LHCN-M2 (cell line): ENCODE results near the gene APBB2. TPM values are rescaled to one million over a fixed set of nuclear protein-coding genes. Genes with fewer than 3 reads are reported as not detected.
"Not testable (repeated sequence)": the region's sequence is repeated elsewhere in the genome, so short reads cannot be mapped to it uniquely, and the experiment has no call there.

Source experiments
- DNase-seq: peaks from one replicate; pipeline ENCODE4 v3.0.0-alpha.2; 2012; ENCODE audit warnings: low read depth
- total RNA-seq: library from RNA; depleted of rRNA; stranded (reverse); fragments of >200 nt; gene quantifications from 2 replicates; pipeline ENCODE4 v1.2.3, GENCODE V29; 2014

APBB2 gene
- total RNA-seq, 1 experiment from 2014 or later = 109 TPM

DNA sequence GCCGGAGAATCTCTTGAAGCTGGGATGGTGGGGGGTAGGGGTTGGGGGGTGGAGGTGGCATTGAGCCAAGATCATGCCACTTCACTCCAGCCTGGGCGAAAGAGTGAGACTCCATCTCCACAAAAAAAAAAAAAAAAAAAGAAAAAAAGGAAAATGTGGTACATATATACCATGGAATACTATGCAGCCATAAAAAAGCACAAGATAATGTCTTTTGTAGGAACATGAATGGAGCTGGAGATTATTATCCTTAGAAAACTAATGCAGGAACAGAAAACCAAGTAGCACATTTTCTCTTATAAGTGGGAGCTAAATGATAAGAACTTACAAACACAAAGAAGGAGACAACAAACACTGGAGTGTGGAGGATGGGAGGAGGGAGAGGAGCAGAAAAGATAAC is 188.5 kb downstream of the APBB2 start:
- no peak for DNase-seq

DNA sequence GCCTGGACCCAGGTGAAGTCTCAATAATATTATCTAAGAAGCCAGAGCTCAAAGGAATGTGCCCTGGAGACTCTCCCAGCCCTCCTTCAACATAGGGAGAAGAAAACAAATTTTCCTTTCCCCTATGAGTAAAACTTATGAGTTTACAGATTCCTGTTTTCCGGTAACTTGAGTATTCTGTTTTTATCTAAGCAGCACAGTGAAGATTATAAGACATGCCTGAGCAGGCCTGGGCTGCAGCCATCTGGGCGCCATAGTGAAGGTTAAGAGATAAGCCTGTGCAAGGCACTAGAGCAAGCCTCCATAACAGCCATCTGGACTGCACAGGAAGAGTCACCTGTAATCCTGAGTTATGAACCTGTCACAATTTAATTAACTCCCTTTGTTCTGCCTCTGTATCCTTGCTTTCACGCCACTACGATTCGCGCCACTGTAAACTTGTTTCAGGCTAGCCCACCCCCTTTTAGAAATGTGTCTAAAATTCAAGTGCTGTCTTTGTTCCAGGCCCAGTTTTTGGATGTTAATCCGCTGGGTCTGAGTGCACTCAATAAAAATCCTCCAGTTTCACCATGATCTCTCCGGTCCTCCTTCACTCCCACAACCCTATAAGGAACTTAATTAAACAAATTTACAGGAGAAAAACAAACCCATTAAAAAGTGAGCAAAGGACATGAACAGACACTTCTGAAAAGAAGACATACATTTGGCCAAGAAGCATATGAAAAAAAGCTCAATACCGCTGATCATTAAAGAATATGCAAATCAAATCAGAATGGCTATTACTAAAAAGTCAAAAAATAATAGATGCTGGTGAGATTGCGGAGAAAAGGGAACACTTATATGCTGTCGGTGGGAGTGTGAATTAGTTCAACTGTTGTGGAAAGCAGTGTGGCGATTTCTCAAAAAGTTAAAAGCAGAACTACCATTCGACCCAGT is 189.5 kb downstream of the APBB2 start:
- no peak for DNase-seq

- DNase-seq = no peak
Measured at GRCh38 chr4:41022116-41022515, 192.2 kb downstream of the APBB2 start.

DNA sequence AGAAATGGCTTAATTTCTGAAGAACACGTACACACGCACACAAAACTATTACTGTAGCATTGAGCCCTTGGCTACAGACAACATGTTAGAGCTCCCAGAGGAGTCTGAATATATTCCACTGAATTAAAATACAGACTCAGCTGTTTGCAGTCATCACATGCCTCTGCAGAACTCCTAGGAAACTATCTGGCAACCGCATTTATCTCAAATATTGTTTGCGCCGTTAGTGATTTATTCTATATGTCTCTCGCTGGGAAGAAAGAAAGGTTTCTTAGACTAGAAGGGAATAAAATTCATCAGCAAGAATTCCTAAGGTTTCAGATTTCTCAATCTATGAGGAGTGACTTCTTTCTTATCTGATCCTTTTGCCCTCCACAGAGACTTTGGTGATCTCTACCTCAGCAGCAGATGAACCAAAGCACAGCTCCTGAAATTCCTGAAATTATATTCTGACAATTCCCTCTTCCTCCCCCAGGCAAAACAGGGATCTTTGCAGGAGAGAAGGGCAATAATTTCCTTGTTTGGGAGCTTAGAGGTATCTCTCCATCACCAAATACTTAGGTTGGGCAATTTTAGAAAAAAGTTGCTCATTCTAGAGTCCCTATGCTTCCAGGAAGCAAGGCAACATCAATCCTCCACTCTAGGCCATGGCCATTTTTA is 199.2 kb downstream of the APBB2 start:
- peak; percentile 67 for DNase-seq

GRCh38 chr4:41014158-41014557 is 200.2 kb downstream of the APBB2 start:
- DNase-seq = no peak

- DNase-seq = no peak
Measured at GRCh38 chr4:41013746-41014145, 200.6 kb downstream of the APBB2 start.

DNA sequence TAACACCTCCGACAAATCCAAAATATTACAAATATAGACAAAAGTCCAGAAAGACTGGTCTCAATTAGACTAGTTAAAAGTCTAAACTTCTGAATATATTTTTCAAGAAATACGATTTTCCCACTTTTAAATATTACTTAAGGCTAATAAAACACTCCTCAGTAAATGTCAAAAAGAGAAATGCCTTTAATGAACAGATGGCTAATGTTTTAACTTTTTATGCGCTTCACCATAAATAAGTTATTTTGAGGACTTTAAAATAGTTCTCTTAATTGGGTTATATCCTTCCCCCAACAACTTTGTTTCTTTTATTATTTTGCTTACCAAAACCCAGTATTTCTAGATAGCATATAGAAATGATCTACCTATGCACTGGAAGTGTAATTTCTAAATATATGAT is 201.4 kb downstream of the APBB2 start:
- DNase-seq = no peak

- no peak for DNase-seq
Measured at GRCh38 chr4:41012293-41012692, 202.0 kb downstream of the APBB2 start.

- peak; percentile 70 for DNase-seq
Measured at GRCh38 chr4:41009411-41009810, 204.9 kb downstream of the APBB2 start.

- DNase-seq = peak; percentile 44
Measured at GRCh38 chr4:41006141-41006540, 208.2 kb downstream of the APBB2 start.

DNA sequence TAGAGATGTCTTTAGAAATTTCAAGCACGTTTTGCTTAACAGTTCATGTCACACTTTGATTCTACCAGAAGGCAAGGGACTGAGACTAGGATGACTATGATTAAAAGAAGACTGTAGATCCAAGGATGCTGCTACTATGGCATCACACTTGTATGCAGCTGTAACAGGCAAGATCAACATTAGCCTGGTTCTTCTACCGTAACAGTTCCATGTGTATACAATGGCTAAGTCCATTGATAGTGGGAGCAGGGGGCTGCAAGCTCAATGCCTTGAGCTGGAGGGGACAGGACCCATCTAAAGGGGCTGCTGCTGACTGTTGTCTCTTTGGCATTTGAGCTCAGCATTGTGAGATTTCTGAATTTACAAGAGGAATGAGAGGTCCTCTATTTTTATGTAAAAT is 212.0 kb downstream of the APBB2 start:
- DNase-seq = no peak

GRCh38 chr4:41000356-41000755 is 214.0 kb downstream of the APBB2 start:
- DNase-seq = no peak

DNA sequence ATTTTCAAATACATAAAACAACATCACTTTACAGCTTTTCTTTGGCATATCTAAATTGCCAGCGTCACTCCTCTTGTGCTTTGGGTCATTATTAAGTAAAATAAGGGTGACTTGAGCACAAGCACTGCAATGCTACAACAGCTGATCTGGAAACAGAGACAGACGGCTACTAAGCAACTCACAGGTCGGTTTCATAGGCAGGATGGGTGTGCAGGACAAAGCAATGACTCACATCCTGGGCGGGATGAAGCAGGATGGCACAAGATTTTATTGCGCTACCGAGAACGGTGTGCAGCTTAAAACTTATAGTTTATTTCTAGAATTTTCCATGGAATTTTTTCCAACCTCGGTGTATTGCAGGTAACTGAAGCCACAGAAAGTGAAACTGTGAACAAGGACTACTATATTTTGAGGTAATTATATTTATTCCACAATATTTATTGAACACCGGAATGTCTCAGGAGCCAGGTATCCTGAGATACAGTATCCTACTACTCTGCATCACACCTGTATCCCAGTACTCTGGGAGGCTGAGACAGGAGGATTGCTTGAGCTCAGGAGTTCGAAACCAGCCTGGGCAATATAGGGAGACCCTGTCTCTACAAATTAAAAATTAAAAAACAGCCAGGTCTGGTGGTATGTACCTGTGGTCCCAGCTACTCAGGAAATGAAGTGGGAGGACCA is 215.5 kb downstream of the APBB2 start:
- DNase-seq = peak; percentile 95

- peak; percentile 88 for DNase-seq
Measured at GRCh38 chr4:40995850-40996249, 218.5 kb downstream of the APBB2 start.

DNA sequence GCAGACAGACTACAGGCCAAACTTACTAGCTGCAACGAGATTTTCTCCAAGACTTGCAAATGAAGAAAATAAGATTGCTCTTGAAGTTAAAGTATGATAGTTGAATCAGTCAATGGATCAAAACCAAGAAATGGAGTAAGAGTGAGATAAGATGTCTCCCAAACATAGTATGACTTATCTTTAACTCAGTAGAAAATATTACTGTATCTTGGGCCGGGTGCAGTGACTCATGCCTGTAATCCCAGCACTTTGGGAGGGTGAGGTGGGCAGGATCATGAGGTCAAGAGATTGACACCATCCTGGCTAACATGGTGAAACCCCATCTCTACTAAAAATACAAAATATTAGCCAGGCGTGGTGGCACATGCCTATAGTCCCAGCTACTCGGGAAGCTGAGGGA is 220.0 kb downstream of the APBB2 start:
- peak; percentile 91 for DNase-seq

- not testable (repeated sequence) for DNase-seq
Measured at GRCh38 chr4:40993296-40993693, 221.0 kb downstream of the APBB2 start.

- peak; percentile 90 for DNase-seq
Measured at GRCh38 chr4:40992472-40993295, 221.7 kb downstream of the APBB2 start.

- DNase-seq = no peak
Measured at GRCh38 chr4:40991908-40992307, 222.4 kb downstream of the APBB2 start.

DNA sequence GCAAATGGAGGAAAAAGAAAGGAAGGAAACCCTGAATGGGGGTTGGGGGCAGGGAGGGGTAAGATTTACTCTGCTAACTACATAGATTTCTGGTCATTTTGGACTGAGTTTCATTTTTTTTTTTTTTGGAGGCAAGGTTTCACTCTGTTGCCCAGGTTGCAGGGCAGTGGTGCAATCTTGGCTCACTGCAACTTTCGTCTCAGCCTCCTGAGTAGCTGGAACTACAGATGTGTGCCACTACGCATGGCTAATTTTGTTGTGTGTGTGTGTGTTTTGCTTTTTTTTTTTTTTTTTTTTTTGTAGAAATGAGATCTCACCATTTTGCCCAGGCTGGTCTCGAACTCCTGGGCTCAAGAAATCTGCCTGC is 223.5 kb downstream of the APBB2 start:
- no peak for DNase-seq

- DNase-seq = peak; percentile 97
Measured at GRCh38 chr4:40990236-40990898, 224.0 kb downstream of the APBB2 start.

GRCh38 chr4:40987151-40987550 is 227.2 kb downstream of the APBB2 start:
- DNase-seq = no peak
